Measurements from ENCODE around the gene SCN1B. TPM values are rescaled to one million over a fixed set of nuclear protein-coding genes. Genes with fewer than 3 reads are reported as not detected.

Gene SCN1B
- total RNA-seq, 2 experiments from 2014 or later = 0.63 to 0.90 TPM

GRCh38 chr19:35034005-35034502 is 3.8 kb downstream of the SCN1B start:
- POLR2A ChIA-PET = interaction anchor here (0.9 kb wide), 1 partner anchor 20 kb away, joined by 4 read pairs; no protein-coding TSS in a partner anchor
- Mint-ChIP-seq H3K9me3 (no peaks in the 10 kb centered on the region), H3K4me1 (ENCODE audit: low read depth) (peaks cover 8% of the 10 kb centered on the region), H3K27me3 (peaks cover 16% of the 10 kb centered on the region), H3K36me3 (ENCODE audit: low read depth) (no peaks in the 10 kb centered on the region), H3K4me3 (no peak overlapping the region), H3K27ac (no peak overlapping the region)
- intact Hi-C loops (cut with micrococcal nuclease) = no loop called here
- DNase-seq (no peak), ATAC-seq (no peak)
- TF ChIP-seq CTCF (IDR thresholded peaks at IDR 0.05) = no peak
- CTCF ChIA-PET = no interaction called here

- intact Hi-C loops (cut with micrococcal nuclease) = no loop called here
- no peak for ATAC-seq
- DNase-seq = no peak
- no peak overlapping the region for H3K4me3 Mint-ChIP-seq
- TF ChIP-seq CTCF (IDR thresholded peaks at IDR 0.05) = no peak
- H3K4me1 Mint-ChIP-seq (ENCODE audit: low read depth) = peaks cover 4% of the 10 kb centered on the region
- ChIA-PET CTCF (no interaction called here), POLR2A (no interaction called here)
- no peaks in the 10 kb centered on the region for H3K36me3 Mint-ChIP-seq (ENCODE audit: low read depth)
- H3K27me3 Mint-ChIP-seq = peaks cover 16% of the 10 kb centered on the region
- no peak overlapping the region for H3K27ac Mint-ChIP-seq
- H3K9me3 Mint-ChIP-seq = no peaks in the 10 kb centered on the region
These were observed 4.5 kb downstream of the SCN1B start for GRCh38 chr19:35034588-35035382.

GRCh38 chr19:35037716-35038622 is 7.7 kb downstream of the SCN1B start:
- H3K4me1 Mint-ChIP-seq (ENCODE audit: low read depth) = peaks cover 11% of the 10 kb centered on the region
- intact Hi-C loops (cut with micrococcal nuclease) = no loop called here
- H3K4me3 Mint-ChIP-seq = no peak overlapping the region
- no peak for ATAC-seq
- no peak for DNase-seq
- H3K27ac Mint-ChIP-seq = no peak overlapping the region
- H3K9me3 Mint-ChIP-seq = no peaks in the 10 kb centered on the region
- POLR2A ChIA-PET = interaction anchor here (0.7 to 2.0 kb wide), 3 partner anchors 9 to 19 kb away, joined by 3 to 10 read pairs (median 3); no protein-coding TSS in a partner anchor
- CTCF ChIA-PET = interaction anchor here (0.9 to 2.6 kb wide), 4 partner anchors 11 to 104 kb away, joined by 3 to 8 read pairs (median 6); no protein-coding TSS in a partner anchor
- H3K36me3 Mint-ChIP-seq (ENCODE audit: low read depth) = no peaks in the 10 kb centered on the region
- no peak for TF ChIP-seq CTCF (IDR thresholded peaks at IDR 0.05)
- H3K27me3 Mint-ChIP-seq = peaks cover 4% of the 10 kb centered on the region

GRCh38 chr19:35038623-35039512 is 8.6 kb downstream of the SCN1B start:
- ATAC-seq = no peak
- Mint-ChIP-seq H3K4me3 (no peak overlapping the region), H3K9me3 (no peaks in the 10 kb centered on the region)

More at GRCh38 chr19:35038623-35039512, 8.6 kb downstream of the SCN1B start:
- peak; percentile 21 for DNase-seq
- Mint-ChIP-seq H3K27ac (no peak overlapping the region), H3K36me3 (ENCODE audit: low read depth) (no peaks in the 10 kb centered on the region), H3K4me1 (ENCODE audit: low read depth) (peaks cover 11% of the 10 kb centered on the region), H3K27me3 (peaks cover 3% of the 10 kb centered on the region)
- ChIA-PET CTCF (interaction anchor here (0.9 to 2.6 kb wide), 3 partner anchors 10 to 66 kb away, joined by 3 to 8 read pairs (median 8); no protein-coding TSS in a partner anchor), POLR2A (interaction anchor here (0.7 to 2.0 kb wide), 3 partner anchors 8 to 20 kb away, joined by 3 to 10 read pairs (median 3); no protein-coding TSS in a partner anchor)
- intact Hi-C loops (cut with micrococcal nuclease) = no loop called here
- TF ChIP-seq CTCF (IDR thresholded peaks at IDR 0.05) = no peak

Data from activated CD8-positive, alpha-beta T cell treated with anti-CD3 and anti-CD28 coated beads for 36 hours (primary cell).